IMR-90 (cell line): ENCODE measurements around the gene ATF5.

Experiments used
- CEBPB ChIP-seq: IDR thresholded peaks from 2 replicates; pipeline ENCODE4 v1.6.1; 2012; ENCODE audit warnings: low read depth, low read length, improper control_type of control experiment
- CTCF ChIP-seq: conservative IDR thresholded peaks from 2 replicates; pipeline ENCODE4 v1.5.1; 2012; ENCODE audit warnings: mild to moderate bottlenecking, low read depth, low read length, improper control_type of control experiment
- ELK1 ChIP-seq: fragments of 150-350 bp; IDR thresholded peaks from 2 replicates; pipeline ENCODE4 v1.6.1; 2016; ENCODE audit warnings: low read depth, mild to moderate bottlenecking, low read length, moderate library complexity, borderline replicate concordance
- FOS ChIP-seq: fragments of 150-350 bp; IDR thresholded peaks from 2 replicates; pipeline ENCODE4 v1.6.1; 2016; ENCODE audit warnings: low read depth, low read length
- POLR2A ChIP-seq: IDR thresholded peaks from 2 replicates; pipeline ENCODE4 v1.6.1; 2012; ENCODE audit warnings: mild to moderate bottlenecking, low read depth, low read length
- RAD21 ChIP-seq: IDR thresholded peaks from 2 replicates; pipeline ENCODE4 v1.6.1; 2012; ENCODE audit warnings: low read length, improper control_type of control experiment
- RCOR1 ChIP-seq: IDR thresholded peaks from 2 replicates; pipeline ENCODE4 v1.6.1; 2012; ENCODE audit warnings: mild to moderate bottlenecking, low read length, improper control_type of control experiment; ENCODE audit not compliant: insufficient replicate concordance
- RFX5 ChIP-seq: IDR thresholded peaks from 2 replicates; pipeline ENCODE4 v1.8.0; 2012; ENCODE audit warnings: low read depth, mild to moderate bottlenecking, low read length, moderate library complexity

- no peak for TF ChIP-seq POLR2A
- no peak for TF ChIP-seq CTCF
- no peak for TF ChIP-seq RFX5
- TF ChIP-seq RAD21: no peak
- TF ChIP-seq ELK1: no peak
- no peak for TF ChIP-seq CEBPB
- TF ChIP-seq FOS: no peak
- TF ChIP-seq RCOR1: no peak
Observed at GRCh38 chr19:49882643-49883042, 46.4 kb upstream of the ATF5 start.
